ENCODE measurements around the gene ZNF396.

ZNF396 gene

GRCh38 chr18:35334212-35334611 lies 42.9 kb downstream of the ZNF396 start:
- no peak for DNase-seq

GRCh38 chr18:35331367-35332087 lies 45.6 kb downstream of the ZNF396 start:
- DNase-seq = no peak

GRCh38 chr18:35328868-35329267 lies 48.3 kb downstream of the ZNF396 start:
- DNase-seq = no peak

- no peak for DNase-seq
Measured at GRCh38 chr18:35326695-35327387, 50.3 kb downstream of the ZNF396 start.

GRCh38 chr18:35324926-35325655 lies 52.0 kb downstream of the ZNF396 start:
- DNase-seq = no peak

- no peak for DNase-seq
Measured at GRCh38 chr18:35322486-35323458, 54.4 kb downstream of the ZNF396 start.

Measured in NCI-H1092 (cell line).